ENCODE data around the gene DNAH8.

DNA sequence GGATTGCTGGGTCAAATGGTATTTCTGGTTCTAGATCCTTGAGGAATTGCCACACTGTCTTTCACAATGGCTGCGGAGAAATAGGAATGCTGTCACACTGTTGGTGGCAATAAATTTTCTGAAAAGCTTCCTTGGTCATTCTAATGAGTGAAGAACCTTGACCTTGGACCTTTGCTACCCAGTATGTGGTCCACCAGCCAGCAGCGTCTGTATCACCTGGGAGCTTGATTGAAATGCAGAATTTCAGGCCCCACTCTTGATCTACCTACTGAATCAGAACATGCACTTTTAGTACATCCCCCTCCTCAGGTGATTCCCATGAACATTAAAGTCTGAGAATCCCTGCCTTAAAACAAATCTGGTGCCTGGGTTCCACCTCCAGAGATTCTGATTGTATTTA lies 305.9 kb downstream of the DNAH8 start:
- TF ChIP-seq, protein P1, sequence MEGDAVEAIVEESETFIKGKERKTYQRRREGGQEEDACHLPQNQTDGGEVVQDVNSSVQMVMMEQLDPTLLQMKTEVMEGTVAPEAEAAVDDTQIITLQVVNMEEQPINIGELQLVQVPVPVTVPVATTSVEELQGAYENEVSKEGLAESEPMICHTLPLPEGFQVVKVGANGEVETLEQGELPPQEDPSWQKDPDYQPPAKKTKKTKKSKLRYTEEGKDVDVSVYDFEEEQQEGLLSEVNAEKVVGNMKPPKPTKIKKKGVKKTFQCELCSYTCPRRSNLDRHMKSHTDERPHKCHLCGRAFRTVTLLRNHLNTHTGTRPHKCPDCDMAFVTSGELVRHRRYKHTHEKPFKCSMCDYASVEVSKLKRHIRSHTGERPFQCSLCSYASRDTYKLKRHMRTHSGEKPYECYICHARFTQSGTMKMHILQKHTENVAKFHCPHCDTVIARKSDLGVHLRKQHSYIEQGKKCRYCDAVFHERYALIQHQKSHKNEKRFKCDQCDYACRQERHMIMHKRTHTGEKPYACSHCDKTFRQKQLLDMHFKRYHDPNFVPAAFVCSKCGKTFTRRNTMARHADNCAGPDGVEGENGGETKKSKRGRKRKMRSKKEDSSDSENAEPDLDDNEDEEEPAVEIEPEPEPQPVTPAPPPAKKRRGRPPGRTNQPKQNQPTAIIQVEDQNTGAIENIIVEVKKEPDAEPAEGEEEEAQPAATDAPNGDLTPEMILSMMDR (conservative IDR thresholded peaks at IDR 0.05 in 1 of 2, IDR thresholded peaks at IDR 0.05 in 1 of 2; ENCODE audit: extremely low read depth in 1 of 2, insufficient read depth in 1 of 2, low read depth in 1 of 2, low read length in 2 of 2) = no peak
- TF ChIP-seq EZH2 (IDR thresholded peaks at IDR 0.05; ENCODE audit: borderline replicate concordance, low read length) = no peak
